Kidney (tissue), 14 donors: ENCODE results near the gene SLC35A5. TPM values are rescaled to one million over a fixed set of nuclear protein-coding genes. Genes with fewer than 3 reads are reported as not detected.
A peak's percentile ranks its signal among the peaks of the same experiment; 100 is the strongest.

Experiments used
- DNase-seq, 5 donors: peaks; one replicate each; pipeline ENCODE4 v3.0.0-alpha.2; 2013 to 2020
- FAIRE-seq: peaks from 2 replicates; lab custom pipeline; 2012; peaks lifted over from hg19 to GRCh38; lab: Jason Lieb, UNC
- H3K27ac ChIP-seq, 2 donors: one replicate each; pipeline ENCODE4 v1.7.0; 2013; ENCODE audit warnings: low read depth in 2 of 2, low read length in 2 of 2, inconsistent platforms in 1 of 2
- H3K27me3 ChIP-seq: one replicate; pipeline ENCODE4 v1.7.1; 2013; ENCODE audit warnings: low read length, inconsistent platforms; ENCODE audit not compliant: control insufficient read depth, insufficient read depth
- H3K36me3 ChIP-seq, 3 donors: one replicate each; pipeline versions ENCODE4 v1.7.0 to v1.7.1; 2013; ENCODE audit warnings: low read length in 3 of 3, control low read depth in 1 of 3, inconsistent platforms in 1 of 3; ENCODE audit not compliant: insufficient read depth in 3 of 3, control insufficient read depth in 2 of 3
- H3K4me1 ChIP-seq, 3 donors: one replicate each; pipeline versions ENCODE4 v1.7.0 to v1.7.1; 2013; ENCODE audit warnings: low read length in 3 of 3, inconsistent platforms in 1 of 3, low read depth in 1 of 3; ENCODE audit not compliant: control insufficient read depth in 2 of 3, insufficient read depth in 2 of 3
- H3K4me3 ChIP-seq, 3 donors: one replicate each; pipeline versions ENCODE4 v1.7.0 to v1.8.1; 2013; ENCODE audit warnings: low read length in 3 of 3, control low read depth in 1 of 3, inconsistent platforms in 1 of 3
- H3K9ac ChIP-seq, 3 donors: one replicate each; pipeline versions ENCODE4 v1.7.0 to v1.7.1; 2013; ENCODE audit warnings: low read length in 3 of 3, control low read depth in 1 of 3, inconsistent platforms in 1 of 3
- H3K9me3 ChIP-seq, 3 donors: one replicate each; pipeline versions ENCODE4 v1.7.0 to v1.7.1; 2013; ENCODE audit warnings: low read length in 3 of 3, control low read depth in 1 of 3, inconsistent platforms in 1 of 3; ENCODE audit not compliant: control insufficient read depth in 2 of 3, insufficient read depth in 1 of 3
- CTCF ChIP-seq: IDR thresholded peaks from 3 replicates; pipeline ENCODE4 v1.5.1; 2012; ENCODE audit warnings: mild to moderate bottlenecking, moderate library complexity, borderline replicate concordance; ENCODE audit not compliant: insufficient read depth; ENCODE audit errors: extremely low read depth
- intact Hi-C: fragments of 100-400 bp; cut with DNase I; formaldehyde crosslinking; loops from one replicate; pipeline ENCODE4 v1.11.1; 2022
- polyA plus RNA-seq: library from polyadenylated mRNA; stranded (reverse); fragments of 350-450 nt; fragmentation: Illumina TruSeq; extraction: RNeasy Lipid Tissue Mini Kit (QIAGEN cat#74804); gene quantifications from one replicate; pipeline ENCODE4 v1.2.3, GENCODE V29; 2014; ENCODE audit warnings: low read depth, low replicate concordance; ENCODE audit not compliant: insufficient read depth
- total RNA-seq: library from RNA; stranded (reverse); fragmentation: NEBNext Ultra II Directional; extraction: Animal tissue kit (Norgen Biotek cat#: 25700); gene quantifications from one replicate; pipeline ENCODE4 v1.2.1, GENCODE V29; 2021
- donor health status: control.
- donor health status: control.
- donor health status: control.
- donor health status: control.
- donor health status: control.
- donor health status: DM: yes; HTN: yes; CAD: no.
- donor health status: Normal renal cell carcinoma (clear cell type).

The SLC35A5 gene
- total and polyA plus RNA-seq, 2 donors from 2014 or later: 22.5 to 38.6 TPM

- H3K36me3 ChIP-seq: no peaks in the 10 kb centered on the region
- TF ChIP-seq CTCF: no peak
- no peak overlapping the region for H3K4me3 ChIP-seq
- FAIRE-seq: no peak
- H3K27me3 ChIP-seq: no peaks in the 10 kb centered on the region
- no peaks in the 10 kb centered on the region for H3K9me3 ChIP-seq
- DNase-seq: peak in 3 of 5 donors; percentile 45 to 62 (median 60)
- no peaks in the 10 kb centered on the region for H3K4me1 ChIP-seq
- intact Hi-C loops: no loop called here
- no peak overlapping the region for H3K27ac ChIP-seq
- no peak overlapping the region for H3K9ac ChIP-seq
Observed at GRCh38 chr3:112611752-112612515, 50.1 kb downstream of the SLC35A5 start.

- Histone ChIP-seq H3K4me1 (no peaks in the 10 kb centered on the region), H3K27ac (no peak overlapping the region), H3K9ac (no peak overlapping the region), H3K4me3 (no peak overlapping the region), H3K36me3 (no peaks in the 10 kb centered on the region), H3K9me3 (no peaks in the 10 kb centered on the region), H3K27me3 (no peaks in the 10 kb centered on the region)
- TF ChIP-seq CTCF: no peak
- intact Hi-C loops: no loop called here
- DNase-seq: no peak
- no peak for FAIRE-seq
Observed at GRCh38 chr3:112615989-112616731, 54.3 kb downstream of the SLC35A5 start.

- no peak overlapping the region for H3K27ac ChIP-seq
- TF ChIP-seq CTCF: no peak
- no peak overlapping the region for H3K4me3 ChIP-seq
- H3K36me3 ChIP-seq: no peaks in the 10 kb centered on the region
- no peak for FAIRE-seq
- intact Hi-C loops: no loop called here
- H3K9me3 ChIP-seq: no peaks in the 10 kb centered on the region
- no peak overlapping the region for H3K9ac ChIP-seq
- no peaks in the 10 kb centered on the region for H3K27me3 ChIP-seq
- DNase-seq: peak in 1 of 5 donors; percentile 58
- H3K4me1 ChIP-seq: no peaks in the 10 kb centered on the region
Observed at GRCh38 chr3:112617285-112617684, 55.4 kb downstream of the SLC35A5 start.
